IMR-90 (cell line): ENCODE measurements around the gene RYR2. TPM values are rescaled to one million over a fixed set of nuclear protein-coding genes. Genes with fewer than 3 reads are reported as not detected.

Experiments used
- ATAC-seq: fragments of 200-7000 bp; cut with Tn5 transposase; 2 replicates; pipeline ENCODE4 v1.9.1; 2020; ENCODE audit warnings: low read depth, mild to moderate bottlenecking, moderate library complexity
- BruUV-seq: library from RNA; stranded (reverse); fragments of 400-500 nt; replicated peaks from 2 replicates; lab custom pipeline; 2021; lab: Mats Ljungman, UMichigan
- CTCF ChIA-PET: fragments of 300-600 bp; formaldehyde crosslinking; extraction: SDS; loops from one replicate; lab custom pipeline; 2021; ENCODE audit warnings: antibody characterized with exemption; lab: Yijun Ruan, JAX
- POLR2A ChIA-PET: fragments of 300-600 bp; sonication (Branson Sonifier 250); formaldehyde crosslinking; loops from one replicate; lab custom pipeline; 2022; ENCODE audit warnings: antibody characterized with exemption; ENCODE audit not compliant: unreplicated experiment; lab: Charles Lee
- DNase-seq: peaks from one replicate; pipeline ENCODE4 v3.0.0; 2013
- H2AFZ ChIP-seq: replicated peaks from 2 replicates; pipeline ENCODE3; 2013; ENCODE audit warnings: low read length, mild to moderate bottlenecking; ENCODE audit not compliant: poor library complexity
- H2AK5ac ChIP-seq: 2 replicates; pipeline ENCODE4 v1.6.1; 2013; ENCODE audit warnings: low read depth, low read length, inconsistent platforms
- H2AK9ac ChIP-seq: replicated peaks from 2 replicates; pipeline ENCODE3; 2013; ENCODE audit warnings: mild to moderate bottlenecking, low read depth, low read length, moderate library complexity; ENCODE audit not compliant: poor library complexity
- H2BK120ac ChIP-seq: 2 replicates; pipeline ENCODE4 v1.6.1; 2013; ENCODE audit warnings: low read depth, low read length, inconsistent platforms
- H2BK15ac ChIP-seq: 3 replicates; pipeline ENCODE4 v1.6.1; 2013; ENCODE audit warnings: low read depth, low read length, inconsistent platforms
- H2BK20ac ChIP-seq: 2 replicates; pipeline ENCODE4 v1.6.1; 2013; ENCODE audit warnings: low read depth, mild to moderate bottlenecking, inconsistent platforms, low read length, moderate library complexity
- H2BK5ac ChIP-seq: 2 replicates; pipeline ENCODE4 v1.6.1; 2013; ENCODE audit warnings: mild to moderate bottlenecking, low read depth, low read length, inconsistent platforms; ENCODE audit not compliant: poor library complexity, severe bottlenecking
- H3K14ac ChIP-seq: replicated peaks from 2 replicates; pipeline ENCODE4 v1.6.1; 2013; ENCODE audit warnings: low read depth, low read length, inconsistent platforms
- H3K18ac ChIP-seq: 2 replicates; pipeline ENCODE4 v1.6.1; 2013; ENCODE audit warnings: low read depth, low read length, control low read depth
- H3K23ac ChIP-seq: 2 replicates; pipeline ENCODE4 v1.6.1; 2013; ENCODE audit warnings: low read depth, low read length, inconsistent platforms
- H3K27ac ChIP-seq: 2 replicates; pipeline ENCODE4 v1.5.1; 2013; ENCODE audit warnings: mild to moderate bottlenecking, control low read depth, low read length; ENCODE audit not compliant: insufficient read depth
- H3K27me3 ChIP-seq: 2 replicates; pipeline ENCODE4 v1.6.1; 2013; ENCODE audit warnings: low read length; ENCODE audit not compliant: control insufficient read depth, insufficient read depth
- H3K36me3 ChIP-seq: 2 replicates; pipeline ENCODE4 v1.6.1; 2013; ENCODE audit warnings: low read length, mixed read lengths; ENCODE audit not compliant: control insufficient read depth, insufficient read depth
- H3K4ac ChIP-seq: 2 replicates; pipeline ENCODE4 v1.6.1; 2013; ENCODE audit warnings: low read depth, low read length, inconsistent platforms
- H3K4me1 ChIP-seq: 2 replicates; pipeline ENCODE4 v1.6.1; 2013; ENCODE audit warnings: low read length, mixed read lengths; ENCODE audit not compliant: control insufficient read depth, insufficient read depth
- H3K4me2 ChIP-seq: 2 replicates; pipeline ENCODE4 v1.6.1; 2013; ENCODE audit warnings: low read depth, mild to moderate bottlenecking, control low read depth, low read length, moderate library complexity
- H3K4me3 ChIP-seq: 2 replicates; pipeline ENCODE4 v1.5.1; 2013; ENCODE audit warnings: low read depth, mild to moderate bottlenecking, control low read depth, low read length, moderate library complexity; ENCODE audit not compliant: insufficient read depth
- H3K56ac ChIP-seq: 2 replicates; pipeline ENCODE4 v1.6.1; 2013; ENCODE audit warnings: low read length, inconsistent platforms; ENCODE audit not compliant: insufficient read depth; ENCODE audit errors: extremely low read depth
- H3K79me1 ChIP-seq, 2 experiments: 2 replicates each; pipeline ENCODE4 v1.6.1; 2013; ENCODE audit warnings: low read length in 2 of 2, inconsistent platforms in 1 of 2, low read depth in 1 of 2
- H3K9ac ChIP-seq: 2 replicates; pipeline ENCODE4 v1.6.1; 2013; ENCODE audit warnings: low read depth, low read length, control low read depth
- H3K9me1 ChIP-seq: 2 replicates; pipeline ENCODE4 v1.6.1; 2013; ENCODE audit warnings: low read length, inconsistent platforms; ENCODE audit not compliant: insufficient read depth
- H3K9me3 ChIP-seq: 2 replicates; pipeline ENCODE4 v1.6.1; 2013; ENCODE audit warnings: low read length; ENCODE audit not compliant: control insufficient read depth, insufficient read depth
- H4K20me1 ChIP-seq: 2 replicates; pipeline ENCODE4 v1.6.1; 2013; ENCODE audit warnings: low read length, inconsistent platforms; ENCODE audit not compliant: insufficient read depth
- H4K5ac ChIP-seq: 2 replicates; pipeline ENCODE4 v1.6.1; 2013; ENCODE audit warnings: mild to moderate bottlenecking, low read depth, low read length, control low read depth
- H4K8ac ChIP-seq, 2 experiments: 2 replicates each; pipeline ENCODE4 v1.6.1; 2013; ENCODE audit warnings: low read depth in 2 of 2, low read length in 2 of 2, control low read depth in 1 of 2, inconsistent platforms in 1 of 2
- H4K91ac ChIP-seq: 2 replicates; pipeline ENCODE4 v1.6.1; 2013; ENCODE audit warnings: low read depth, low read length, inconsistent platforms; ENCODE audit not compliant: insufficient read depth
- CEBPB ChIP-seq: IDR thresholded peaks from 2 replicates; pipeline ENCODE4 v1.6.1; 2012; ENCODE audit warnings: low read depth, low read length, improper control_type of control experiment
- CHD1 ChIP-seq: IDR thresholded peaks from 2 replicates; pipeline ENCODE4 v1.6.1; 2012; ENCODE audit warnings: low read depth, low read length, improper control_type of control experiment
- ELK1 ChIP-seq: fragments of 150-350 bp; IDR thresholded peaks from 2 replicates; pipeline ENCODE4 v1.6.1; 2016; ENCODE audit warnings: low read depth, mild to moderate bottlenecking, low read length, moderate library complexity, borderline replicate concordance
- FOS ChIP-seq: fragments of 150-350 bp; IDR thresholded peaks from 2 replicates; pipeline ENCODE4 v1.6.1; 2016; ENCODE audit warnings: low read depth, low read length
- MXI1 ChIP-seq: IDR thresholded peaks from 2 replicates; pipeline ENCODE4 v1.6.1; 2012; ENCODE audit warnings: low read depth, mild to moderate bottlenecking, low read length, moderate library complexity, borderline replicate concordance
- WGBS, 2 experiments: methylation state at CpG; one replicate each; pipeline versions ENCODE4 v1.1.5 to v1.1.7; 2013; ENCODE audit warnings: missing lambda C conversion rate in 2 of 2; ENCODE audit not compliant: insufficient read length in 1 of 2; ENCODE audit errors: extremely low coverage in 2 of 2; 5-methylcytosine and 5-hydroxymethylcytosine counted together
- dilution Hi-C: fragments of 300-500 bp; cut with HindIII; formaldehyde crosslinking; loops from one replicate; pipeline ENCODE4 v1.14.3; 2018; ENCODE audit warnings: low sequenced_read_pairs; ENCODE audit not compliant: unreplicated experiment
- in situ Hi-C: fragments of 300-500 bp; cut with MboI; formaldehyde crosslinking; loops from 3 replicates; pipeline ENCODE4 v1.14.3; 2019; ENCODE audit warnings: low sequenced_read_pairs, inconsistent platforms, mixed read lengths
- intact Hi-C: fragments of 100-400 bp; cut with micrococcal nuclease; formaldehyde crosslinking; loops from 2 replicates; pipeline ENCODE4 v1.10.0; 2022
- polyA plus RNA-seq, 3 experiments: library from polyadenylated mRNA; depleted of rRNA; stranded (reverse); fragments of >200 nt; gene quantifications; 2 replicates each; pipeline ENCODE4 v1.2.3, GENCODE V29; 2012; ENCODE audit warnings: low replicate concordance in 1 of 3
- total RNA-seq: library from RNA; depleted of rRNA; stranded (reverse); fragments of >200 nt; gene quantifications from 2 replicates; pipeline ENCODE4 v1.2.3, GENCODE V29; 2012

RYR2 gene
- total and polyA plus RNA-seq, 2 of the 4 experiments (the other 2 are of a cell fraction) = not detected

GRCh38 chr1:237237721-237238120 lies 195.7 kb downstream of the RYR2 start:
- WGBS, 2 experiments = no CpG with 5 or more reads among the region's 3 CpGs
- Histone ChIP-seq H3K36me3 (no peaks in the 10 kb centered on the region), H3K9me3 (peaks cover 4% of the 10 kb centered on the region), H4K5ac (no peak overlapping the region), H3K9me1 (no peaks in the 10 kb centered on the region), H3K23ac (no peak overlapping the region), H4K8ac (no peak overlapping the region), H3K4me3 (no peak overlapping the region), H3K79me1 (no peaks in the 10 kb centered on the region), H2BK5ac (no peak overlapping the region), H4K20me1 (no peaks in the 10 kb centered on the region), H2BK20ac (no peak overlapping the region), H3K4me1 (no peaks in the 10 kb centered on the region), H2AK5ac (no peak overlapping the region), H3K18ac (no peak overlapping the region), H3K4ac (no peak overlapping the region), H3K27me3 (no peaks in the 10 kb centered on the region), H2AFZ (no peak overlapping the region), H3K4me2 (no peak overlapping the region), H2BK15ac (no peak overlapping the region), H2AK9ac (no peak overlapping the region), H3K27ac (no peak overlapping the region), H2BK120ac (no peak overlapping the region), H3K56ac (no peak overlapping the region), H3K14ac (no peak overlapping the region), H3K9ac (no peak overlapping the region), H4K91ac (no peak overlapping the region)
- TF ChIP-seq MXI1 (no peak), CHD1 (no peak), FOS (no peak), ELK1 (no peak), CEBPB (no peak)
- dilution Hi-C loops (no loop called here), intact Hi-C loops (no loop called here), in situ Hi-C loops (no loop called here)
- DNase-seq (no peak), ATAC-seq (no peak)
- CTCF ChIA-PET = no interaction called here
- POLR2A ChIA-PET = no interaction called here
- no TSS peak for BruUV-seq
